SK-N-SH (cell line): ENCODE data around the gene EML5.

Experiments
- CHD2 ChIP-seq: fragments of 150-350 bp; IDR thresholded peaks from 2 replicates; pipeline ENCODE4 v1.6.1; 2018; ENCODE audit warnings: low read length; ENCODE audit not compliant: partially characterized antibody
- CTCF ChIP-seq: fragments of 200-600 bp; sonication (generic); IDR thresholded peaks from 2 replicates; pipeline ENCODE4 v1.6.1; 2017; ENCODE audit warnings: antibody characterized with exemption, mild to moderate bottlenecking, moderate library complexity
- GABPA ChIP-seq: IDR thresholded peaks from 2 replicates; pipeline ENCODE4 v1.4.0; 2012; ENCODE audit warnings: low read depth, mild to moderate bottlenecking
- GATA2 ChIP-seq: sonication (generic); formaldehyde crosslinking; IDR thresholded peaks from 2 replicates; pipeline ENCODE4 v1.5.0; 2020; ENCODE audit warnings: mild to moderate bottlenecking, missing genetic modification reagents
- NFIC ChIP-seq: IDR thresholded peaks from 2 replicates; pipeline ENCODE4 v1.4.0; 2012; ENCODE audit warnings: borderline replicate concordance
- NRF1 ChIP-seq: IDR thresholded peaks from 2 replicates; pipeline ENCODE4 v1.6.1; 2012; ENCODE audit warnings: low read depth, mild to moderate bottlenecking, low read length
- PBX3 ChIP-seq: IDR thresholded peaks from 2 replicates; pipeline ENCODE4; 2012
- RFX5 ChIP-seq: IDR thresholded peaks from 2 replicates; pipeline ENCODE4 v1.6.1; 2012; ENCODE audit warnings: mild to moderate bottlenecking, improper control_type of control experiment, low read length
- SMC3 ChIP-seq: IDR thresholded peaks from 2 replicates; pipeline ENCODE4 v1.6.1; 2012; ENCODE audit warnings: low read depth, low read length, improper control_type of control experiment
- TAF1 ChIP-seq: IDR thresholded peaks from 2 replicates; pipeline ENCODE4 v1.6.1; 2012; ENCODE audit warnings: low read depth, mild to moderate bottlenecking, low read length, moderate library complexity, borderline replicate concordance
- YY1 ChIP-seq: IDR thresholded peaks from 2 replicates; pipeline ENCODE4 v1.4.0; 2012; ENCODE audit warnings: low read depth, mild to moderate bottlenecking

- no peak for TF ChIP-seq CTCF
- no peak for TF ChIP-seq YY1
- TF ChIP-seq NFIC, result no peak
- no peak for TF ChIP-seq SMC3
- no peak for TF ChIP-seq TAF1
- TF ChIP-seq CHD2, result no peak
- no peak for TF ChIP-seq PBX3
- TF ChIP-seq GABPA, result no peak
- TF ChIP-seq NRF1, result no peak
- no peak for TF ChIP-seq GATA2 (CRISPR knock-in tag)
- TF ChIP-seq RFX5, result no peak
These were observed 27.6 kb downstream of the EML5 start for GRCh38 chr14:88765130-88765529.
